ENCODE measurements around the gene CTAG1A. TPM values are rescaled to one million over a fixed set of nuclear protein-coding genes. Genes with fewer than 3 reads are reported as not detected.
"Not testable (repeated sequence)": the region's sequence is repeated elsewhere in the genome, so short reads cannot be mapped to it uniquely, and the experiment has no call there.

Gene CTAG1A
- polyA plus RNA-seq (ENCODE audit: low read depth in 6 of 6): not detected

GRCh38 chrX:154584585-154585183 is at the start of gene CTAG1A:
Gene CTAG1A, plus strand, starts transcription at chrX:154585133. Its CDS starts 74 bp downstream, at chrX:154585207.
- ATAC-seq (ENCODE audit: low read depth in 2 of 2): not testable (repeated sequence)

GRCh38 chrX:154535892-154536291 is 49.0 kb upstream of the CTAG1A start:
- Mint-ChIP-seq H3K27ac (no peak overlapping the region), H3K27me3 (no peaks in the 10 kb centered on the region), H3K4me3 (no peak overlapping the region), H3K4me1 (peaks cover 6 to 8% (median 8%) of the 10 kb centered on the region in 3 donors), H3K36me3 (no peaks in the 10 kb centered on the region), H3K9me3 (peaks cover 0 to 1% (median 0%) of the 10 kb centered on the region in 7 donors)
- ATAC-seq (ENCODE audit: low read depth in 2 of 2): no peak
- no peak for DNase-seq

More at GRCh38 chrX:154584585-154585183, at the start of gene CTAG1A:
- H3K27me3 Mint-ChIP-seq, H3K9me3 Mint-ChIP-seq, H3K4me1 Mint-ChIP-seq, H3K36me3 Mint-ChIP-seq, DNase-seq, H3K27ac Mint-ChIP-seq, H3K4me3 Mint-ChIP-seq: not testable (repeated sequence)

- DNase-seq (no peak), ATAC-seq (ENCODE audit: low read depth in 2 of 2) (no peak)
- Mint-ChIP-seq H3K4me3 (no peak overlapping the region), H3K36me3 (no peaks in the 10 kb centered on the region), H3K27me3 (no peaks in the 10 kb centered on the region), H3K27ac (peak overlapping the region in 1 of 6 donors; percentile 29), H3K4me1 (peaks cover 15 to 28% (median 24%) of the 10 kb centered on the region in 3 donors), H3K9me3 (peaks cover 0 to 1% (median 0%) of the 10 kb centered on the region in 7 donors)
These were observed 45.9 kb upstream of the CTAG1A start for GRCh38 chrX:154539077-154539476.

GRCh38 chrX:154540365-154540764 is 44.6 kb upstream of the CTAG1A start:
- H3K27ac Mint-ChIP-seq; H3K9me3 Mint-ChIP-seq; H3K4me3 Mint-ChIP-seq; H3K27me3 Mint-ChIP-seq; H3K36me3 Mint-ChIP-seq; ATAC-seq (ENCODE audit: low read depth in 2 of 2); DNase-seq: not testable (repeated sequence)
- H3K4me1 Mint-ChIP-seq: peaks cover 15 to 25% (median 16%) of the 10 kb centered on the region in 3 donors

DNA sequence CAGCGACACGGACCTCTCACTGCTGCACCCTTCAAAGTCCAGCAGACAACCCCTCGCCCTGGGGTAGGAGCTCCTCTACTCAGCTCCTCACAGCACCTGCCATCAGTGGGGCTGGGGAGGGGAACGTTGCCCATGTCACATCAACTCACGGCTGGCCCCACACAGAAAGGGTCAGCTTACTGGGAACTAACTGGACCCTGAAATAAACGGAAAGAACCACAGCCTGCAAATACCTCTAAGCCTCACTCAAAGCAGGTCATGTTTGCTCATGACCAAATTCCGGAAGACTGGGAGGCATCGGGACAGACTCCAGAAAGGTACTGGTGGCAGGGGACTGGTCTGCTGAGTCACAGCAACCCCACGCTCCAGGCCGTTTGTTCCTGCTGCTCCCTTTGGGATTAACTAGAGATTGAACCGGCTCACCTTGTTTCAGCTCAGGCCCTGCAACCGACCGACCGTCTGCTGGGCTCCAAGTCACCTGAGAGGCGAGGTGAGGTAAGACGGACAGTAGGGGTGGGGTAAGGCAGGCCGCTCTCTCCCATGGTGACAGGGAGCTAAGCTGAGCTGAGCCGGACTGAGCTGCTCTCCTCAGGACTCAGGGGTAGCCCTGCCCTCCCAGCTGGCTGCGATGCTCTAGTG is 43.9 kb upstream of the CTAG1A start:
- Mint-ChIP-seq H3K36me3 (no peaks in the 10 kb centered on the region), H3K4me3 (peak overlapping the region in 2 of 8 donors; percentile 26 to 34), H3K27ac (no peak overlapping the region), H3K27me3 (no peaks in the 10 kb centered on the region), H3K4me1 (peaks cover 16 to 25% (median 17%) of the 10 kb centered on the region in 3 donors), H3K9me3 (peaks cover 0 to 1% (median 0%) of the 10 kb centered on the region in 7 donors)
- ATAC-seq (ENCODE audit: low read depth in 2 of 2) (no peak), DNase-seq (no peak)

DNA sequence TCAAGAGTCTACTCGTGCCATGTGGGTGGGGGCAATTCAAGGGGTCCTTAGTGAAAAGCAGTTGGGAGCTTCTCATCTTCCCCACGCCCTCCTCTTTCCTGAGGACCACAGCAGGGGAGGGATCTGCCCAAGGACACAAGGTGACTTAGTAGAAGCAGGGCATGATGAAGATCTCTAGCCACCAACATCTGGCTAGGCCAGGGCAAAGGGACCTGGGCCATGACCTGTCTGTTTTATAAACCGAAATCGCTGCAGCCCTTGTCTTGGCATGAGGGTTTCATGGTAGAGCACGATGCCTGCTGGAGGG is 43.4 kb upstream of the CTAG1A start:
- Mint-ChIP-seq H3K27ac (no peak overlapping the region), H3K27me3 (no peaks in the 10 kb centered on the region), H3K9me3 (peaks cover 0 to 1% (median 0%) of the 10 kb centered on the region in 7 donors), H3K4me3 (no peak overlapping the region), H3K4me1 (peaks cover 16 to 25% (median 20%) of the 10 kb centered on the region in 3 donors), H3K36me3 (no peaks in the 10 kb centered on the region)
- DNase-seq (no peak), ATAC-seq (ENCODE audit: low read depth in 2 of 2) (no peak)

DNA sequence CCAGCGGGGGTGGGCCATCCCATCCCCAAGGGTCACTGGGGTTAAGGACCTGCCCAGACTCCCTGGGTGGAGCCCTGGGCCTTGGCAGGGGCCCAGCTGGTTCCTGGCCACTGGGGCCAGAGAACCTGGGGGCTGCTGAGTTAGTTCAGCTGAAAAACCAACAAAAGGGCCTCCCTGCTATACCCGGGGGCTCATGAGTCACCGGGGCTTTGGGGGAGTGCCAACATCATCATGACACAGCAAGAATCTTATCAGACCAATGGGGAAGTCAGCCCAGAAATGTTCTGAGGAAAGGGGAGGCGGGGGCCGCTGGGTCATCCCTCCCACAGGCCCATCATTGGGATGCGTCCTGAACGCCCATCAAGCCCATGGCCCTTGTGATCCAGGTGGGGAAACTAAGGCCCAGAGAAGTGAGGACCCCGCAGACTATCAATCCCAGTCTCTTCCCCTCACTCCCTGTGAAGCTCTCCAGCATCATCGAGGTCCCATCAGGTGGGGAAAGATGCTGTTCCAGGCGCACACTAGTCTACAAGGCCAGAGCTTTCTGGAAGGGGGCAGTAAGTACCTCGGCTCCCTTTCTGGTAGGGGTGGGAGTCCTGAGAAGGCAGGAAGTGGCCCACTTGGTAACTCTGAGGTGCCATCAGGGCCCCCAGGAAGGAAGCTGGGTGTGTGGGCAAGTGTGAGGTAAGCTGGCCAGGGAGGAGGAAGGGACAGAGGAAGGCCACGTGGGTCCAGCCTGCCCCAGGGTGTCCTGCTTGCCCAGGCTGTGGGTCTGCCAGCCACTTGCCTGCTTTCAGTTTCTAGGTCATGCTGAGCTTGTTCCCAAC is 42.8 kb upstream of the CTAG1A start:
- ATAC-seq (ENCODE audit: low read depth in 2 of 2) (no peak), DNase-seq (no peak)
- Mint-ChIP-seq H3K27me3 (no peaks in the 10 kb centered on the region), H3K36me3 (no peaks in the 10 kb centered on the region), H3K4me3 (peak overlapping the region in 6 of 8 donors; percentile 68 to 87 (median 74)), H3K9me3 (peaks cover 0 to 1% (median 0%) of the 10 kb centered on the region in 7 donors), H3K4me1 (peaks cover 16 to 25% (median 20%) of the 10 kb centered on the region in 3 donors), H3K27ac (peak overlapping the region; percentile 26 to 96 (median 91))

DNA sequence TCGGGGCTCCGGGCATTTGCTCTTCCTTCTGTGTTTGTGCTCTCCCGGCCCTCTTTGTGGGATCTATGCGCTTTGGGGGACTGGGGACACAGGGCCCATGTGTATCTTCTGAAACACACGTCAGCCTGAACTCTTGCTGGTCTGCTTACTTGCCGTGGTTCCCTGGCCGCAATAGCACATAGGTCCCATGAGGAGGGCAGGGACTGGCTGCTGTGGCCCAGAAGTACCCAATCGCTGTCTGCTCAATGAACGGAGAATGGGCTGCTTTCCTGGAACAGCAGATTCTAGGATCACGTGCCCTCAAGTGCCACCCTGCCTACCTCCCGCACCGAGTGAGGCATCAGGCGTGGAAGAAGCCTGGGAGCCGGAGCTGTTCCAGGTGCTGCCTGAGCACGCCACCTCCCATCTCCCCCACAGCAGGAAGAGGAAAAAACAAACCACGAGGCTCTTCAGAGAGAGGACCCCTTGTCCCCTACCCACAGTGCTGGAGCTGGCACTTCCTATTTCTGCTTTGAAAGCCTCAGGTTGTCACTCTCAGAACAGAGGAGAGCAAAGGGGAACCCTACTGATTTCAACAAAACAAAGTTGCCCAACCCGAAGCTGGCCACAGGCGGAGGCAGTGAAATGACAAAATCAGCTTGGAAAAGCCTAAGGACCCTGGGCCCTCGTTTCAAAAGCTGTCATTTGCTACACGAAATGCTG is 42.1 kb upstream of the CTAG1A start:
- DNase-seq (no peak), ATAC-seq (ENCODE audit: low read depth in 2 of 2) (peak in 1 of 2 donors; percentile 9)
- Mint-ChIP-seq H3K4me3 (peak overlapping the region; percentile 71 to 87 (median 77)), H3K9me3 (no peaks in the 10 kb centered on the region), H3K27me3 (no peaks in the 10 kb centered on the region), H3K27ac (peak overlapping the region; percentile 26 to 96 (median 91)), H3K4me1 (peaks cover 17 to 30% (median 23%) of the 10 kb centered on the region in 3 donors), H3K36me3 (no peaks in the 10 kb centered on the region)

DNA sequence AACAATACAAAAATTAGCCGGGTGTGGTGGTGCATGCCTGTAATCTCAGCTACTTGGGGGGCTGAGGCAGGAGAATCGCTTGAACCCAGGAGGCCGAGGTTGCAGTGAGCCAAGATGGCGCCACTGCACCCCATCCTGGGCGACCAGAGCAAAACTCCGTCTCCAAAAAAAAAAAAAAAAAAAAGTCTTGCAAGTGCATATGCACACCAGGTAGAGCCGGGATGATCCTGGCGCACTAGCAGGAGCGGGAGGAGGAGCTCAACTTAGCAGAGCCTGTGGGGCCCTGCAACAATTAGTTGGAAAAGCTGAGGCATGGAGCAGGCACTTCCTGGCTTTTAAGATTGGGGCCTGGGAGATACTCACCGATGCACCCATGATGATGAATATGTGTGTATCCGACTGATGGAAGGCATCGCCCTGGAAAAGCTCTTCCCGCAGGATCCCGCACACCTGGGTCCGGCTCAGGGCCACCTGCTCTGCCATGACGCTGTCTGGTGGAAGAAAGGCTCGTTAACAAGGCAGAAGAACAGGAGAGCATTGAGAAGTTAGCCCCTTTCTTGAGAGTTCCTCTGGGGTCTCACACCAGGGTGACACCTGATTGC is 39.2 kb upstream of the CTAG1A start:
- peak overlapping the region; percentile 72 to 94 (median 80) for H3K4me3 Mint-ChIP-seq
- peaks cover 26 to 46% (median 40%) of the 10 kb centered on the region in 3 donors for H3K4me1 Mint-ChIP-seq
- ATAC-seq (ENCODE audit: low read depth in 2 of 2) (no peak), DNase-seq (no peak)
- no peaks in the 10 kb centered on the region for H3K36me3 Mint-ChIP-seq
- H3K27ac Mint-ChIP-seq: peak overlapping the region in 4 of 6 donors; percentile 18 to 90 (median 66)
- H3K9me3 Mint-ChIP-seq: peaks cover 0 to 3% (median 0%) of the 10 kb centered on the region in 7 donors
- no peaks in the 10 kb centered on the region for H3K27me3 Mint-ChIP-seq

DNA sequence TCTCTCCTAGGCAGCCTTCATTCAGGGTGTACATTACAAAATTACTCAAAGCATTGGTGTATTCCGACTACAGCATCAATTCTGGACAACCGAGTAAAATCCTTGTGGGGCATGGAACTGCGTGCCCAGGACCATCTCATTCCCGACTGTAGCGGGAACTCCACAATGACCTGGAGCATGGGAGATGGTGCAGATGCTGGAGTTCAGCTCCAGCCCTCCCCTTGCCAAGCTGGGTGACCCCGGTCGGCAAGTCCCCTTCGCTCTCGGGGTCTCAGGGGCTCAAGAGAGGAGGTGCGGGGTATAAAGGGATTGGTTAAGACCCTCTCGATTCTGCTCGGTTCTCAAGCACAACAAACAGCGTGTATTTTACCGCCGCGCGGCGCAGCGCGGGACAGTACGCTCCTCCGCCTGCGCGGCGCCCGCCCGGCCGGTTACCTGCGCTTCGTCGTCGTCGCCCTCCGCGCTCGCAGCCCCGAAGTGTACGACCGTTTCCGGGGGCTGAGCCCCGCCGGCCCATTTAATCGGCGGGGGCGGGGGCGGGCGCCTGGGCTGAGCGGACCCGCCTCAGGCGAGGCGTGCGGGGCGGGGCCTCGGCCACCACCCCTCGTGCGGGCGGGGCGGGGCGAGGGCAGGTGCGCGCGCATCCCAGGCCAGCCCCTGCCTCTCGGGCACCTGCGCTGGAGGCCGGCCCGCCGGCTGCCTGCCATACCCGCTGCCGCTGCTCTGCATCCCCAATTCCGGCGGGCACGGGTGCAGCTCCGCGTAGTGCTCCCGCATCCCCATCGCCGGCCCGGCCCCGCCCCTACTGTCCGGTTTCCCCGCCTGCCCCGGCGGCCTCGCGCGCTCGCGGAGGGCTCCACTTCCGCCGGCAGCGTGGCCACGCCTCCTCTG is 38.3 kb upstream of the CTAG1A start, which contains the start of gene G6PD:
TSS of gene G6PD (minus strand) at position 493 of the 891 bp plus-strand sequence. CDS start 691 bp downstream, outside the sequence.
- peak within 1 kb of the TSS; percentile 80 to 96 (median 94) for H3K4me3 Mint-ChIP-seq
- no peaks in the 10 kb centered on the region for H3K27me3 Mint-ChIP-seq
- peaks cover 26 to 47% (median 46%) of the 10 kb centered on the region in 3 donors for H3K4me1 Mint-ChIP-seq
- ATAC-seq (ENCODE audit: low read depth in 2 of 2): peak; percentile 49 to 54
- peaks cover 0 to 4% (median 0%) of the 10 kb centered on the region in 7 donors for H3K9me3 Mint-ChIP-seq
- H3K36me3 Mint-ChIP-seq: no peaks in the 10 kb centered on the region
- DNase-seq: peak; percentile 85
- peak within 1 kb of the TSS; percentile 83 to 98 (median 94) for H3K27ac Mint-ChIP-seq

DNA sequence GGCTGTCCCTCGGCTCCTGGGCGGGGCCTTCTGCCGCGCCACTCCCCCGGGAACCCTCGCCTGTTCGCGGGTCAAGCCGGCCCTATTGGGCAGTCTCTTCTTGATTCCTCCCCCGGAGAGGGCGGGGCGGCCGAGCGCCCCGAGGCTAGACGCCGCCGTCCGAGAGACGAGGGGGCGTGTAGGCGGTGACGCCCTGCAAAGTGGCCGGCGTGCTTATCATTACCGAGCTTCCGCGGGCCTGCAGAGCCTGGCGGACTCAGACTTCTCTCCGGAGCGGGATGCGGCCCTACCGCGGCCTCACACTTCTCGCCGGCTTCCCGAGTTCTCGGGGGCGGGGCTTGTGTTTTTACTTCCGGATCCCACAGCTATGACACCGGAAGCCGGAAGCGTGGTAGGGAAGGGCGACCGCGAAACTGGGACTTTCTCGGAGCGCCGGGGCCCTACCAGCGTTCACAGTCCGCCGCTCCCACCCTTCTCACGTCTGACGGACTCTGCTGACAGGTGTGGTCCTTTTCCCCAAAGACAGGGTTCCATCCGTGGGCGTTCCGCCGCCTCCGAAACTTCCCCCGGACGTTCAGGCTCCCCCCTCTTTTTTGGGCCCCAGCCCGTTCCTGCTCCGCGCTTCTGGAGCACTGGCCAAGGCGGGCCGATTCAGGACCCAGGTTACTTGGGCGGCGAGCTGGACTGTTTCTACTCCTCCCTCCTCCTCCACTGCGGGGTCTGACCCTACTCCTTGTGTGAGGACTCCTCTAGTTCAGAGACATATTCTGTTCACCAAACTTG is 37.5 kb upstream of the CTAG1A start, which contains the start of gene IKBKG:
TSS of gene IKBKG (plus strand) at position 376 of the 783 bp plus-strand sequence. CDS start 4,383 bp downstream, outside the sequence.
- H3K9me3 Mint-ChIP-seq: peaks cover 0 to 5% (median 0%) of the 10 kb centered on the region in 7 donors
- peaks cover 25 to 46% (median 44%) of the 10 kb centered on the region in 3 donors for H3K4me1 Mint-ChIP-seq
- peak within 1 kb of the TSS; percentile 83 to 98 (median 94) for H3K27ac Mint-ChIP-seq

More for the DNA sequence above, 37.5 kb upstream of the CTAG1A start, which contains the start of gene IKBKG:
- H3K27me3 Mint-ChIP-seq: no peaks in the 10 kb centered on the region
- ATAC-seq (ENCODE audit: low read depth in 2 of 2): peak; percentile 70 to 72
- DNase-seq: peak; percentile 92
- peak within 1 kb of the TSS; percentile 80 to 96 (median 94) for H3K4me3 Mint-ChIP-seq
- H3K36me3 Mint-ChIP-seq: no peaks in the 10 kb centered on the region
